Femur (tissue), 1 donor: Measurements from ENCODE around the gene TFB1M.
"Not testable (repeated sequence)": the region's sequence is repeated elsewhere in the genome, so short reads cannot be mapped to it uniquely, and the experiment has no call there.

Source experiments
- DNase-seq: peaks from one replicate; pipeline ENCODE4 v3.0.0-alpha.2; 2017

Gene TFB1M

GRCh38 chr6:155232848-155233247, 81.4 kb downstream of the TFB1M start:
- DNase-seq, result no peak

- DNase-seq, result not testable (repeated sequence)
These were observed 83.3 kb downstream of the TFB1M start for GRCh38 chr6:155230975-155231374.

- peak; percentile 38 for DNase-seq
These were observed 85.6 kb downstream of the TFB1M start for GRCh38 chr6:155228546-155229166.

GRCh38 chr6:155227046-155227445, 87.2 kb downstream of the TFB1M start:
- no peak for DNase-seq

- DNase-seq, result no peak
These were observed 89.7 kb downstream of the TFB1M start for GRCh38 chr6:155224618-155225017.

- no peak for DNase-seq
These were observed 90.4 kb downstream of the TFB1M start for GRCh38 chr6:155223646-155224451.

- DNase-seq, result no peak
These were observed 91.8 kb downstream of the TFB1M start for GRCh38 chr6:155222506-155222905.

GRCh38 chr6:155221086-155221485, 93.2 kb downstream of the TFB1M start:
- DNase-seq, result no peak

GRCh38 chr6:155219858-155220301, 94.4 kb downstream of the TFB1M start:
- DNase-seq, result peak; percentile 29

- DNase-seq, result no peak
These were observed 95.0 kb downstream of the TFB1M start for GRCh38 chr6:155219299-155219698.

- DNase-seq, result not testable (repeated sequence)
These were observed 95.6 kb downstream of the TFB1M start for GRCh38 chr6:155218711-155219110.

GRCh38 chr6:155216312-155217046, 97.8 kb downstream of the TFB1M start:
- no peak for DNase-seq

- DNase-seq, result no peak
These were observed 98.4 kb downstream of the TFB1M start for GRCh38 chr6:155215906-155216305.

- no peak for DNase-seq
These were observed 100.5 kb downstream of the TFB1M start for GRCh38 chr6:155213611-155214372.

- DNase-seq, result peak; percentile 53
These were observed 101.5 kb downstream of the TFB1M start for GRCh38 chr6:155212616-155213380.

- no peak for DNase-seq
These were observed 102.2 kb downstream of the TFB1M start for GRCh38 chr6:155212106-155212505.

GRCh38 chr6:155207223-155207622, 107.1 kb downstream of the TFB1M start:
- no peak for DNase-seq
